ENCODE measurements around the gene PALM.

DNA sequence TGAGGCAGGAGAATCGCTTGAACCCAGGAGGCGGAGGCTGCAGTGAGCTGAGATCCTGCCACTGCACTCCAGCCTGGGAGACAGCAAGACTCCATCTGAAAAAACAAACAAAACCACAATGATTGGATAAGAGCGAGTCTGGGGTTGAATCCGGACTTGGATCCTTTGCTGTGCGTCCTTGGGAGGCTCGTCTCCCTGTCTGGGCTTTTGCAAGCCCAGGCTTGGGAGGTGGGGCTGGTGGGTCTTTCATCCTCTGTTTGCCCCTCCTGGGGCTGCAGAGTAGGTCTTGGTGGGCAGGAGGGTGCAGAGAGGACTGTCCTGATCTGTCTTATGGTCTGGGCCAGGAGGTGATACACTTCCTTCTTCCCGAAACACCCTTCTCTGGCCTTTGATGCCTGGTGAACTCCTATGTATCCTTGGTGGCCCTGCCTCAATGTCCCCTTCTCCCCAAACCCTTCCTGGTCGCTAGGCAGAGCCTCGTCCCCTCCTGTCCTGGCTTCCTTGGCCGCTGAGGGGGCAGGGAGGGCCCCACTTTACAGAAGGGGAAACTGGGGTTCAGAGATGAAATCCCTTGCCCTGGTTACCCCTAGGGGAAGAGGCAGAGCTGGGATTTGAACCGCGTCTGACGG is 16.8 kb downstream of the PALM start:
- TF ChIP-seq, protein P1, sequence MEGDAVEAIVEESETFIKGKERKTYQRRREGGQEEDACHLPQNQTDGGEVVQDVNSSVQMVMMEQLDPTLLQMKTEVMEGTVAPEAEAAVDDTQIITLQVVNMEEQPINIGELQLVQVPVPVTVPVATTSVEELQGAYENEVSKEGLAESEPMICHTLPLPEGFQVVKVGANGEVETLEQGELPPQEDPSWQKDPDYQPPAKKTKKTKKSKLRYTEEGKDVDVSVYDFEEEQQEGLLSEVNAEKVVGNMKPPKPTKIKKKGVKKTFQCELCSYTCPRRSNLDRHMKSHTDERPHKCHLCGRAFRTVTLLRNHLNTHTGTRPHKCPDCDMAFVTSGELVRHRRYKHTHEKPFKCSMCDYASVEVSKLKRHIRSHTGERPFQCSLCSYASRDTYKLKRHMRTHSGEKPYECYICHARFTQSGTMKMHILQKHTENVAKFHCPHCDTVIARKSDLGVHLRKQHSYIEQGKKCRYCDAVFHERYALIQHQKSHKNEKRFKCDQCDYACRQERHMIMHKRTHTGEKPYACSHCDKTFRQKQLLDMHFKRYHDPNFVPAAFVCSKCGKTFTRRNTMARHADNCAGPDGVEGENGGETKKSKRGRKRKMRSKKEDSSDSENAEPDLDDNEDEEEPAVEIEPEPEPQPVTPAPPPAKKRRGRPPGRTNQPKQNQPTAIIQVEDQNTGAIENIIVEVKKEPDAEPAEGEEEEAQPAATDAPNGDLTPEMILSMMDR (conservative IDR thresholded peaks at IDR 0.05; ENCODE audit: low read depth, low read length), result no peak
- no peak for TF ChIP-seq EZH2 (IDR thresholded peaks at IDR 0.05; ENCODE audit: low read length, unreplicated experiment)
- no peak for TF ChIP-seq EZH2phosphoT487 (IDR thresholded peaks at IDR 0.05; ENCODE audit: borderline replicate concordance, low read length)

Data from PC-3 (cell line).